Retinal pigment epithelial cell (primary cell): Measurements from ENCODE around the gene FAM216B.
"Not testable (repeated sequence)": the region's sequence is repeated elsewhere in the genome, so short reads cannot be mapped to it uniquely, and the experiment has no call there.

Experiments used
- DNase-seq: peaks from one replicate; pipeline ENCODE4 v3.0.0-alpha.2; 2010; ENCODE audit warnings: low read depth
- H3K4me3 ChIP-seq: 2 replicates; pipeline ENCODE4 v1.5.1; 2011; ENCODE audit warnings: mild to moderate bottlenecking, low read length, control low read depth, moderate library complexity
- CTCF ChIP-seq: conservative IDR thresholded peaks from 2 replicates; pipeline ENCODE4 v1.5.1; 2011; ENCODE audit warnings: low read depth, low read length, control low read depth, inconsistent platforms

Gene FAM216B

GRCh38 chr13:42807866-42808265 lies 26.5 kb downstream of the FAM216B start:
- DNase-seq = no peak

GRCh38 chr13:42808341-42808940 lies 27.1 kb downstream of the FAM216B start:
- H3K4me3 ChIP-seq = no peak overlapping the region
- no peak for TF ChIP-seq CTCF
- DNase-seq = no peak

More at GRCh38 chr13:42807866-42808265, 26.5 kb downstream of the FAM216B start:
- no peak for TF ChIP-seq CTCF
- H3K4me3 ChIP-seq = no peak overlapping the region

GRCh38 chr13:42812316-42812715 lies 30.9 kb downstream of the FAM216B start:
- no peak overlapping the region for H3K4me3 ChIP-seq
- no peak for TF ChIP-seq CTCF
- no peak for DNase-seq

- no peak for TF ChIP-seq CTCF
- no peak overlapping the region for H3K4me3 ChIP-seq
- DNase-seq = no peak
Measured at GRCh38 chr13:42814868-42815267, 33.5 kb downstream of the FAM216B start.

- DNase-seq = no peak
- TF ChIP-seq CTCF = no peak
- H3K4me3 ChIP-seq = no peak overlapping the region
Measured at GRCh38 chr13:42815681-42816080, 34.3 kb downstream of the FAM216B start.

- no peak for DNase-seq
- no peak overlapping the region for H3K4me3 ChIP-seq
- peak; percentile 23 for TF ChIP-seq CTCF
Measured at GRCh38 chr13:42816538-42816937, 35.2 kb downstream of the FAM216B start.

- not testable (repeated sequence) for H3K4me3 ChIP-seq, DNase-seq
Measured at GRCh38 chr13:42819687-42820086, 38.3 kb downstream of the FAM216B start.

GRCh38 chr13:42820451-42820850 lies 39.1 kb downstream of the FAM216B start:
- TF ChIP-seq CTCF = no peak
- no peak overlapping the region for H3K4me3 ChIP-seq
- no peak for DNase-seq
